ENCODE measurements around the gene ZNF839.
"Not testable (repeated sequence)": the region's sequence is repeated elsewhere in the genome, so short reads cannot be mapped to it uniquely, and the experiment has no call there.

ZNF839 gene

DNA sequence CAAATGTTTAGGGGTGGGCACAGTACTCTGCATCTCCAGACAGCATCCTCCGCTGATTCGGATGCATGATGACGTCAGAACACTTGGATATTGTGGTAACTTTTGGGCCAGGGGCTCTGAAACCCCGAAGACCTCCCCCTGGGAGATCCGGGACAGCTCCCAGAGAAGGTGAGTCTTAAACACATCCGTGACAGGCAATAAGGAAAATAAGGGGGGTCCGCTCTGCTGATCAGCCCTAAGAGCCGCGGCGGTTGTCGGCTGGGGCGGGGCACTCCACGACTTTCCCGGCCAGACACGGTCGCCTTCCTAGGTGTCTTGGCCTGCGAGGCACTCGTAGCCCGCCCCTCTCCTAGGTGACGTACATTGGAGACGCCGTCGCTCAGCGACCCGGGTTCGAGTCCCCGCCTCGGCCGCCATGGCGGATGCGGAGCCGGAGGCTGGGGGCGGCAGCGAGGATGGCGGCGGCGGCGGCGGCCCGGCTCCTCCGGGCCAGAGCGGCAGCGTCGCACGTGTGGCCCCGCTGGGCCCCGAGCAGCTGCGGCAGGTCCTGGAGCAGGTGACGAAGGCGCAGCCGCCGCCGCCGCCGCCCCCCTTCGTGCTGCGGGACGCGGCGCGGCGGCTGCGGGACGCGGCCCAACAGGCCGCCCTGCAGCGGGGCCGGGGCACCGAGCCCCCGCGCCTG lies at the start of gene ZNF839:
TSS of gene ZNF839 (plus strand) at position 396 of the 682 bp plus-strand sequence. CDS start at position 416, 20 bp downstream.
- DNase-seq = peak; percentile 97

DNA sequence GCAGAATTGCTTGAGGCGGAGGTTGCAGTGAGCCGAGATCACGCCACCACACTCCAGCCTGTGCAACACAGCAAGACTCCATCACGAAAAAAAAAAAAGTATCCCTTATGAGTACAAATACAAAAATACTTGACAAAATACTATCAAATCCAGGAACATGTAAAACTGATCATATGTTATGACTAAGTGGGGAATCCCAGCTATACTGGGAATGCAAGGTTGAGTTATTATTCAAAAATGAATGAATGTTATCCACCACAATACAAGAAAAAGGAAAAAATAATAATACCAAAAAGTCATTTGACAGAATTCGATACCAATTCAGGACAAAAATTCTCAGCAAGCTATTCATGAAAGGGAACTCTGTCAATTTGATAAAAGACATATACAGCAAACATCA lies 47.2 kb upstream of the ZNF839 start:
- no peak for DNase-seq

DNA sequence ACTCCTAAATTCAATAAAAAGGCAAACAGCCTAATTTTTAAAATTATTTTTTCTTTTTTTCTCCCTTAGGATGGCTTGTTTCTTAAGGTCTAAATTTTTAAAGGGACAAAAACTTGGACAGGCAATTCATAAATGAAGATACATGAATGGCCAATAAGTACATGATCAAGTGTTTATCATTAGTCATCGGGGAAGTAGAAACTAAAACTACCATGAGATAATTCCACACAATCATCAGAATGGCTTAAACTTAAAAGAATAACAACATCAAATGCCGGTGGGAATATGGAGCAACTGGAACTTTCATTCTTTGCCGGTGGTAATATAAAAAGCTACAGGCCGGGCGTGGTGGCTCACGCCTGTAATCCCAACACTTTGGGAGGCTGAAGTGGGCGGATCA lies 43.7 kb upstream of the ZNF839 start:
- no peak for DNase-seq

DNA sequence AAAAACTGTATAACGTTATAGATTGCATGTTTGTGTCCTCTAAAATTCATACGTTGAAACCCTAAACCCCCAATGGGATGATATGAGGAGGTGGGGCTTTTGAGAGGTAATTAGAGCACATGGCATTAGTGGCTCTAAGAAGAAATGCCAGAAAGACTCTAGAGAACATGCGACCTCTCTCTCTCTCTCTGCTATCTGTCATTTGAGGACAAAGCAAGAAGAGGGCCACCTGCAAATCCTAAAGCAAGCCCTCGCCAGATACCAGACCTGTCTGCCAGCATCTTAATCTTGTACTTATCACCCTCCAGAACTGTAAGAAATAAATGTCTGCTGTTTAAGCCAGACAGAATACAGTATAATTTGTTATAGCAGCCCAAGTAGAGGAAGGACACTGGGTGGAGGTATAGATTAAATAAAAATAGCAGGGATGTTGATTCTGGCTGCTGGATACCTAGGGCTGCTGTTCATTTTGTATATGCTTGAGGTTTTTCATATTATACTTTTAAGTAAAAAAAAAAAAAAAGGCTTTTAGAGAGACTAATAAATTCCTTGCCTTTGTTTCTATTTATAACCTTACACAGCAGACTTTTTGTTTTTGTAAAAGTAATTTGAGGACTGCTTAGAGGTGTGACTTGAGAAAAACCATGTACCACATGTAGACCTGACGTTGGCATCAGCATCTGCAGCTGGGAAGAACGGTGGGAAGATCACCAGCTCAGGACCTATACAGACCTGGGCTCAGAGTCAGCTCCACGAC lies 41.5 kb upstream of the ZNF839 start:
- no peak for DNase-seq

DNA sequence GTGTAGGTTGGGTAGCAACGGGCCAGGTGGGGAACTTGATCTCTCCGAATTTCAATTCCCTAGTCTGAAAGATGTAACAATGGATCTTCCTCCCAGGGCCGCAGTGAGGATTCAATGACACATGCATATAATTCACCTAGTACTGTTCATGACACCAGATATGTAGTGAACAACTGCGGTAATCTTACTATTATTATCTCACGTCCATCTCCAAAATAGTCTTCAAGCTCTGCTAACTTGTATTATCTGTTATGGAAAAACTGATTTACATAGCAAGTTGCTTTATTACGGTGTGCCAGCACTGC lies 41.0 kb upstream of the ZNF839 start:
- DNase-seq = no peak

DNA sequence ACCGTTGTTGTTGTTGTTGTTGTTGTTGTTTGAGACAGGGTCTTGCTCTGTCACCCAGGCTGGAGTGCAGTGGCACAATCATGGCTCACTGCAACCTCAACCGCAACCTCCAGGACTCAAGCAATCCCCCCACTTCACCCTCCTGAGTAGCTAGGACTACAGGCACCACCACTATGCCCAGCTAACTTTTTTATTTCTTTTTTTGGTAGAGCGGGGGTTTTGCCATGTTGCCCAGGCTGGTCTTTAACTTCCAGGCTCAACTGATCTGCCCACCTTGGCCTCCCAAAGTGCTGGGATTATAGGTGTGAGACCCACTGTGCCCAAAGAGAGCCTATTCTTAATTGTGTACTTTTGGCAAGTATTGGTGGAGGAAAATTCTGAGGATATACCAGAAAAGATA lies 40.3 kb upstream of the ZNF839 start:
- no peak for DNase-seq

DNA sequence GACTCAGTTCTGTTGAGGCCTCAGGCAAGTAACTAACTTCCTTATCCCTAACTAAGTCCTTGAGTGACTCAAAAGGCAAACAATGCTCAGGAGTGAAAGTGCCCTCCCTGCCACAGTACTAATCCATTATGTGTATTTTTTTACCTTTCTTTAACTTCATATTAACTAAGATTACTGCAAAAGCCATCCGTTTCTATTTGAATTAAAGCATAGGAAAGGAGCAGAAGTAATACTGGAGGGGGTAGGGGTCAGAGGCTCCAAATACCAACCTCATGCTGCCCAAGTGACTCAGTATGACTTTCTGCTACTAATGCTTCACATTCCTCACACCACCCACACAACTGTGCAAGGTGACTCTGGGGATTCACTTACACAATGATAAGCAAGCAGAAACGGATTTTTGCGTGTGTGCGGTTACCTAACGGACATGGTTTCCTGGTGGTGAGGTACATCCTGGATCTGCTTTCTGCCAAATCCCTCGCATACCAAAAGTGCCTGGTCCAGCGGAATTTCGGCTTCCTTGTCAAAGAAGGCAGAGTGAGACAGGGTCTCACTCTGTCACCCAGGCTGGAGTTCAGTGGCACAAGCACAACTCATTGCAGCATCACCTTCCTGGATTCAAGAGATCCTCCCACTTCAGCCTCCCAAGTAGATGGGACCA lies 39.7 kb upstream of the ZNF839 start:
- DNase-seq = no peak

DNA sequence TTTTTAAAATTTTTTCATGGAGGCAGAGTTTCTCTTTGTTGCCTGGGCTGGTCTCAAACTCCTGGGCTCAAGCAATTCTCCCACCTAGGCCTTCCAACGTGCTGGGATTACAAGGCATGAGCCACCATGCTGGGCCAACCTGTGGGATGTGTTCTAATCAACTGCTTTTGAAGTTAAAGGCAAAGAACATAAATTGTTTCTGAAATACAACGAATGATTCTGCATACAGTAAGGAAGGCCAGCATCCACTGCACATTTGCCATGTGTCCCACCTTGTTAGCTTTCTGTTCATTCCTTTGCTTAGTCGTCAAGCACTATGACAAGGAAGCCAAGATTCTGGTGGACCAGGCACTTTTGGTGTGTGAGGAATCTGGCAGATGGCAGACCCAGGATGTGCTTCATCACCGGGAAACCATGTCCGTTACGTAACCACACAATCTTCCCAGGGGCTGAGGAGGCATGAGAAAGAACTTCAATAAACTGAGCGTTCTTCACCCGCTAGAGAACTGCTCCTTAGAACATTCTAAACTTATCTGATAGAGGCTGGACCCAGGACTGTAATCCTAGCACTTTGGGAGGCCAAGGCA lies 39.1 kb upstream of the ZNF839 start:
- no peak for DNase-seq

DNA sequence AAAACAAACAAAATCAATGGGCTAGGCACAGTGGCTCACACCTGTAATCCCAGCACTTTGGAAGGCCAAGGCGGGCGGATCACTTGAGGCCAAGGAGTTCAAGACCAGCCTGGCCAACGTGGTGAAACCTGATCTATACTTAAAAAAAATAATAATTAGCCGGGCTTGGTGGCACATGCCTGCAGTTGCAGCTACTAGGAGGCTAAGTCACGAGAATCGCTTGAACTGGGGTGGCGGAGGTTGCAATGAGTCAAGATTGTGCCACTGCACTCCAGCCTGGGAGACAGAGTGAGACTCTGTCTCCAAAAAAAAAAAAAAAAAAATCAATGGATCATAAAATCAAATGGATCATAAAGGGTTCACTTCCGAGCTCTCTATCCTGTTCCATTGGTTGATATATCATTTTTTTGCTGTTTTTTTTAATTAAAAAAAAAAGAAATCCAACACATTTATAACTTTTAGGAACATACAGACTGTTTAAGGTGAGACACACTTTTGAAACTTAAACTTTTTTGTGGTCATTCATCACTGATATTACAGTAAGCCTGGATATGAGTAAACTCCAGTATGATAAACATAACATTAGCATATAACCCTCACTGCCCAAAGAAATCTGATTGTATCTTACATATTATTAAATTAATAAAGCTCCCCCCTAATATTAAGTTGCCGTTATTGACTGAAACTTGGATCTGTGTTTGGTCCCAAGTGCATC lies 36.6 kb upstream of the ZNF839 start:
- DNase-seq = no peak

DNA sequence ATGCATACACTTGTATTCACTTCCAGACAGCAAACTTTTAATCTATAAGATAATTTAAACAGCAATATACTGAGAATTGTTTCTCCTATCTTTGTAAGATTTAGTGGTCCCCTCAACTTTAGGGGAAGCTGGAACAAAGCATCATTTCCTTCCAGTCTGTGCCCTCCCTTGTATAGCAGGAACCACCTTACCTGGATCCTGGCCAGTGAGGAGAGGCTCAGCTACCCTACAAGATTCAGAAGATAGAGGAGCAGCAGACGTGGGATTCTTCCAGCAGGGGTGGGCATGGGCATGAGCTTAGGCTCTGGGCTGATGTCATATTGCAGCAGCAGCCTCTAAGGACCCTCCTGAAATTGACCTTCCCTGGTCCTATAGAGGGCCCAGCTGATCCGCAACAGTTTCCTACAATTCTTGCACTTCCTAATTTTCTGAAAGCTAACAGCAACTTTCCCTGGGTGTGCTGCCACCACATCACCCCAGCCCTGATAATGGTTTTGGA lies 35.9 kb upstream of the ZNF839 start:
- DNase-seq = no peak

DNA sequence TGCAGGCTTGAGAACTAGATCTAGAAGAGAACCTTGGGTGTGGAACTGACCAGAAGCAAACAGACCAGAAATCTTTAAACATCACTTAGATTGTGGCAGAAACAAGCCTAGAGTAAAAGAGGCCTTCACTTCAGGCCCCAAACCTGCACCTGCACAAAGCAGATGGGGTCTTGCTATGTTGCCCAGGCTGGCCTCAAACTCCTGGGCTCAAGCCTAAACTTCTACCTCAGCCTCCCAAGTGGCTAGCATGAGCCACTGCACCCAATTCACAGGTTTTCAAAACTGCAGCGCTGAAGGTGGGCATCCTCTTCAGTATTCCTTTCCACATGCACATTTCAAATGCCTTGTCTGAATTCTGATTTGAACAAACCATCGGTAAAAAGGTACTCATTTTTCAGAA lies 34.4 kb upstream of the ZNF839 start:
- DNase-seq = no peak

DNA sequence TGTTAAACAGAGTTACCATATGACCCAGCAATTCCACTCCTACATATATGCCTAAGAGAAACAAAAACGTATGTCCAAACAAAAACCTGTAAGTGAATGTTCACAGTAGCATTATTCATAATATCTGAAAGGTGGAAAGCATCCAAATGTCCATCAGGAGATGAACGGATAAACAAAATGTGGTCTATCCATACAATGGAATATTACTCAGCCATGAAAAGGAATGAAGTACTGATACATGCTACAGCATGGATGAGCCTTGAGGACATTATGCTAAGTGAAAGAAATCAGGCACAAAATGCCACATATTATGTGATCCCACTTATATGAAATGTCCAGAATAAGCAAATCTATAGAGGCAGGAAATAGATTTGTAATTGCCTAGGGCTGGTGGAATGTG lies 31.4 kb upstream of the ZNF839 start:
- DNase-seq = no peak

DNA sequence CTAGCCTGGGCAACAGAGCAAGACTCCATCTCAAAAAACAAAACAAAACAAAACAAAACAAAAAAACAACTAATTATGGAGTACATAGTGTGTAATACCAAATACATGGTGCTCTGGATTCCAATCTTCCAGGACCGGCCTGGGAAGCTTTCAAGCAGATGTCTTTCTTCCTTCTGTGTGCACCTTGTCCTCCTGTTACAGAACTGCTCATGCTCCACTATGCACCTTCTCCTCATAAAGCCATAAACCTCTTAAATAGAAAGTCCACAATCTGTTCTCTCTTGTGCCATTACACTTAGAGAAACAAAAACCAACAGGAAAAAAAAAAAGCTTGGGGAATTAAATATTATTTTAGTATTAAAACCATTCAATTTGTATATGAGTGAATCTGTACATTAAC lies 27.1 kb upstream of the ZNF839 start:
- DNase-seq = no peak

DNA sequence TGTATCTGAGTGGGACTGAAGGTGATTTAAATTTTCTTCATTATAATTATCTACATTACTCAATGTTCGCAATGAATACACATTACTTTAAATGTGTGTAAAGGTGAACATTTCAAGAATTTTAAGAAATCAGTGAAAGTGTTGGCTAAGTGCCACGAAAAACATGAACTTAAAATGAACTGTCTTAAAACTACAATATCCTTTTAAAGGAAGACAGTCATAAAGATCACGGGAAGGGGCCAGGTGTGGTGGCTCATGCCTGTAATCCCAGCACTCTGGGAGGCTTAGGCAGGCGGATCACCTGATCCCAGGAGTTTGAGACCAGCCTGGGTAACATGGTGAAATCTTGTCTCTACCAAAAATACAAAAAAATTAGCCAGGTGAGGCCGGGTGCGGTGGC lies 25.8 kb upstream of the ZNF839 start:
- no peak for DNase-seq

DNA sequence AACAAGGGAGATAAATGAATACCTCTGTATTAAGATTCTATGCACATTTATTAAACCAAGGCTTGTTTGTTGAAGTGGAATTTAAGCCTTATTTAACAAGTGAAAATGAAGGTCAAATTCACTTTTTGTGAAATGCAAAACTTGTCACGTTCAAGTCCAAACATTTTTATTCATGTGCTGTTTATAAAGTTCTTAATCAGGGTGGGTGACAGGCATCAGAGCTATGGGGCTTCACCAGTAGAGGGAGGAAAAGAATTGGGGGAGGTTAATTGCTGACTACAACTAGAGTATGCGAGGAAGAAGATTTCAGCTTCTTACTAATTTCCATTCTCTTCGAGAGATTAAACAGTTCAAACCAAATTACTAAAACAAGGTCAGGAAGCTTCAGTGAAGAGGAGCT lies 24.3 kb upstream of the ZNF839 start:
- DNase-seq = no peak

DNA sequence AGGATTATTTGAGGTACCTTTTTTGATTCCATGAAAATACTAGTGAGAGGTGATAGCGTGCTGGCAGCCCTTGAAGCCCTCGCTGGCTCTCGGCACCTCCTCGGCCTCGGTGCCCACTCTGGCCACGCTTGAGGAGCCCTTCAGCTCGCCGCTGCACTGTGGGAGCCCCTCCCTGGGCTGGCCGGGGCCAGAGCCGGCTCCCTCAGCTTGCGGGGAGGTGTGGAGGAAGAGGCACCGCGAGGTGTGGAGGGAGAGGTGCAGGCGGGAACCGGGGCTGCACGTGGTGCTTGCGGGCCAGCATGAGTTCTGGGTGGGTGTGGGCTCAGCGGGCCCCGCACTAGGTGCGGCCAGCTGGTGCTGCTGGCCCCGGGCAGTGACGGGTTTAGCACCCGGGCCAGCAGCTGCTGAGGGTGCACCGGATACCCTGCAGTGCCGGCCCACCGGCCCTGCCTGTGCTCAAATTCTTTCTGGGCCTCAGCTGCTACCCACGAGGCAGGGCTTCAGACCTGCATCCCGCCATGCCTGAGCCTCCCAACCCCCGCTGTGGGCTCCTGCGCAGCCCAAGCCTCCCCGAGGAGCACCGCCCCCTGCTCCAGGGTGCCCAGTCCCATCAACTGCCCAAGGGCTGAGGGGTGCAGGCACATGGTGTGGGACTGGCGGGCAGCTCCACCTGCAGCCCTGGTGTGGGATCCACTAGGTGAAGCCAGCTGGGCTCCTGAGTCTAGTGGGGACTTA lies 21.9 kb upstream of the ZNF839 start:
- no peak for DNase-seq

DNA sequence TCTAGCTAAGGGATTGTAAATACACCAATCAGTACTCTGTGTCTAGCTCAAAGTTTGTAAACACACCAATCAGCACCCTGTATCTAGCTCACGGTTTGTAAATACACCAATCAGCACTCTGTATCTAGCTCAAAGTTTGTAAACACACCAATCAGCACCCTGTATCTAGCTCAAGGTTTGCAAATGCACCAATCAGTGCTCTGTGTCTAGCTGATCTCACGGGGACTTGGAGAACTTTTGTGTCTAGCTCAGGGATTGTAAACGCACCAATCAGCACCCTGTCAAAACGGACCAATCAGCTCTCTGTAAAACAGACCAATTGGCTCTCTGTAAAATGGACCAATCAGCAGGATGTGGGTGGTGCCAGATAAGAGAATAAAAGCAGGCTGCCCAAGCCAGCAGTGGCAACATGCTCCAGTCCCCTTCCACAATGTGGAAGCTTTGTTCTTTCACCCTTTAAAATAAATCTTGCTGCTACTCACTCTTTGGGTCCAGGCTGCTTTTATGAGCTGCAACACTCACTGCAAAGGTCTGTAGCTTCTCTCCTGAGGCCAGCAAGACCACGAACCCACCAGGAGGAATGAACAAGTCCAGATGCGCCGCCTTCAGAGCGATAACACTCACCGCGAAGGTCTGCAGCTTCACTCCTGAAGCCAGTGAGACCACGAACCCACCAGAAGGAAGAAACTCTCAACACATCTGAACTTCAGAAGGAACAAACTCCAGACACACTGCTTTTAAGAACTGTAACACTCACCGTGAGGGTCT lies 21.1 kb upstream of the ZNF839 start:
- not testable (repeated sequence) for DNase-seq

DNA sequence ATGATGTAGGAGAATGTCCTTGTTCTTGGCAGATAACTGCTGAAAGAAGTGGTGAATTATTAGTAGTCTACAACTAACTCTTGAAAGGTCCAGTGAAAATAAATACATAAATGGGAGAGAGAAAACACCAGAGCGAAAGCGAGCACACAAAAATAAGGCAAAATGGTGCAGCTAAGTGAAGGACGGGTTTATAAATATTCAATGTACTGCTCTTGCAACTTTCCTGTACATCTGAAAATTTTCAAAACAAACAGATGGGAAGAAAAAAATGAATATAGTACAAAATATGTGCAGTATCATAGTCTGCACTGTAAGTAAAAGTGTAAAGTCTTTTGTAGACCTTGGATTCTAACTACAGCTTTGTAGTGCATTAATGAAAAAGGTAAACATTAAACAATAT lies 15.9 kb upstream of the ZNF839 start:
- no peak for DNase-seq

DNA sequence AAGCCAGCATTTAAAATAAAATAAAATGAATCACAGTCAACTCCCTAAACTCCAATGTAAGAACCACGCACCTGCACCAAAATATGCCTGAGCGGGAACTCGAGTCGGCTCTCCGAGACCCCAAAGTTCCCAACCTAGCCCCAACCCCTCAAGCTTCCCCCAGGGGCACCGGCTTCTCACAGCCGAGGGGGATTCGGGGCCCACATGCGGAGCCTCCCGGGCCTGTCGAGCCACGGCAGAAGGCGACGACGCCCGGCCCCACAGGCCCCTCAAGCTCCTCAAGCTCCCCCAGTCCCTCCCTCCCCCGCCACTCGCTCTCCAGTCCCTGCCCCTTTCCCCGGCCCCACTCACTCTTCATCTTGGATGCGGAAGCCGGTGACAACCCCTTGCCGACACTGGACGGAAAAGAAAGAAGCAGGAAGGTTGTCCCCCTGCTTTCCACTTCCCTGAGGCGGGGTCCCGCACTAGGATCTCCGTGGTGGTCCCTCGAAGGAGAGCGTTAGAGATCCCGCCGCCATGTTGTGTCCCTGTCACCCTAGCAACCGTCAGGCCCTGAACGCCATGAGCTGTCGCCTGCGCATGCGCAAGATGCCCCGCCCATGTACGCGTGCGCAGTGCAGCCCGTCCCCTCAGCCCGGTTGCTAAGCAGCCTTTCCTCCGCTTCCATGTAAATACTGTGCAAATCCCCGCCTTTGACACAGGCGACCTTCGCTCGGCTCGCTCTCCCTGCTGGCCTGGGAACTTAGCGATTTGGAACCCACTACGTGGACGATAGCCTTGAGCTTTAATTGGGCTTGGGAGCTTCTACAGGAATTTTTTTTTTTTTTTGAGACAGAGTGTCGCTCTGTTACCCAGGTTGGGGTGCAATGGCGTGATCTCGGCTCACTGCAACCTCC lies 14.7 kb upstream of the ZNF839 start, which contains the start of gene MOK:
TSS of gene MOK (minus strand) at position 554 of the 896 bp plus-strand sequence. CDS start at position 358, 196 bp downstream.
- DNase-seq = peak; percentile 96

Data from NCI-H69 (cell line).